Stimulated activated CD8-positive, alpha-beta memory T cell treated with anti-CD3 and anti-CD28 coated beads, Interleukin-15, amount 100 ng/mL, for 48 hours (primary cell): ENCODE data around the gene ENAH.

ENCODE experiments used
- DNase-seq, 2 donors: peaks; one replicate each; pipeline ENCODE4 v3.0.0-alpha.2; 2020; ENCODE audit warnings: low read depth in 2 of 2

The ENAH gene

DNA sequence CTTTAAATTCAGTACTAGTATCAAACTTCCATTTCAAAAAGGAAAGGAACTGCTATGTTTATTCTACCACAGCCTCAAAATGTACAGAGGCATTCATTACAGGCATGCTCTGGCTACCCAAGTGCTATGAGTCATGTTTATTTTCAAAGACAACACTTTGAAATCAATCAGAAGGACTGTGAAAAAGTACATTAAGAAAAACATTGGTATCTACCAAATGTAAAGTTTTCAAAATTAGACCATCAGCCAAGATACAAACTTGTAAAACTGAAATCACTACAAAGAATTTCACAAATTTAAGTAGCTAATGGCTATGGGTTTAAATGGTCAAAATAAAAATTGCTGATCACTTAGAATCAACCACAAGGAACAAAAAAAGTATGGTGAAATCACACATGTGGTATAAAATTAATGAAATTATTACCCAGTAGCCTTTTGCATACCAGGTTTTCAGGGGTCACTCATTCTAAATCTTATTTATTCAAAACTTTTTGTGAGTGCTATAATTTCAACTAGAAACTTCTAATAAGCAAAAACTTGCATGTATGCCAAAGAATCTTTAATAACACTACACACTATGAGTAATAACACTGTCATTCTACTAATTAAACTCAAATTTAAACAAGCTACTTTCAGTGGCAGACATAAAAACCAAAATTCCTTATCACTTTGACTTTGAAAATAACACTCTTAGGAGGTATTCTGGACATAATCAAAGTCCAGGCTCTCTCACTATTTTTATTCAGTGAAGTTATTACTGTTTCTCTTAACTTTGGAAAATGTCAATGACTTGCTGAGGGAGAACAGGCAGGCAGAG is 49.2 kb downstream of the ENAH start:
- DNase-seq, result no peak

DNA sequence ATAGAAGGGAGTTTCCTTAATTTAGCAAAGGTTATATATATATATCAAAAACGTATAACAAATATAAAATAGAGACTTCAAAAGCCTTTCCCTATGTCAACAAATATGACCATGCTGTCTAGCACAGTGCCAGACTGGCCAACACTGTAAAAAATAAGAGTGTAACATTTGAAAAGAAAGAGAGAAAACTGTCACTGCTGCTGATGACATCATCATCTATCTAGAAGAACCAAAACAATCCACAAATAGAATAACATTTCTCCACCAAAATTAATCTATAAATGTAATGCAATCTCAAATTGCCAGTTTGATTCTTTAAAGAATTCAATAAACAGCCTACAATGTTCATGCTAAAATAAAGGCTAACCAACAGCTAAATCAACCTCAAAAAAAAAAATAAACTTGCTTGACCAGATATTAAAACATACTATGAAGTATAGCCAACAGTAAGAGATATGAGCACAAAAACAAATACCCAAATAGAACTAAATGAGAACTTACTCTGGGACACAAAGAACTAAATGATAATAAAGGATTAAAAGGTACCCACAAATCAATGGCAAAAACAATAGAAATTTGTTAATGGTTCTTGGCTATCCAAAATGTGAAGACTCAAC is 50.2 kb downstream of the ENAH start:
- DNase-seq, result no peak

DNA sequence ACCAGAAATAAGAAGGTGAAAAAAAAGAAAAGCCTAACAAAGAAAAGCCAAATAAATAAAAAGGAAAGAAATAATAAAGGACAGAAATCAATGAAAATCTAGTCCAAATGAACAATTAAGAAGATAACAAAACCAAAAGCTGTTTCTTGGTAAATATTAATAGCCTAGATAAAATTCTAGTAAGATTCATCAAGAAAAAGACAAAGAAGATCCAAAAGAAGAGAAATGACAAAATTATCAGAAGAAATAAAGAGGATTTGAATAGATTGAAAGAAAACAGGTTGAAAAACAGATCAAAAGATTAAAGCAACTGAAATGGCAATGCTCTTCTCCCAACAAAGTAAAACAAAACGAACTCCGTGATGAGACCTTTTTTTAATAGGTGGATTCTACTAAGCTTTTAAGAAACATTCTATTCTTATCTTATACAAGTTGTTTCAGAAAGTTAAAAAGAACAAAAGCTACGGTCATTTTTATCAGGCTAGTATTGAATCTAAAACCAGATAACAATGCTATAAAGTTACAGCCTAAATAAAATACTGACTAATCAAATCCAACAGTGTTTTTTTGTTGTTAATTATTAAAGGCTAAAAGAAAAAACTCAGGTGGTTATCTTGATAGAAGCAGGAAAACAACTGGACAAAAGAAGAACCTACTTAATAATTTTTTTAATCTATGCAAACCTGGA is 50.9 kb downstream of the ENAH start:
- no peak for DNase-seq

DNA sequence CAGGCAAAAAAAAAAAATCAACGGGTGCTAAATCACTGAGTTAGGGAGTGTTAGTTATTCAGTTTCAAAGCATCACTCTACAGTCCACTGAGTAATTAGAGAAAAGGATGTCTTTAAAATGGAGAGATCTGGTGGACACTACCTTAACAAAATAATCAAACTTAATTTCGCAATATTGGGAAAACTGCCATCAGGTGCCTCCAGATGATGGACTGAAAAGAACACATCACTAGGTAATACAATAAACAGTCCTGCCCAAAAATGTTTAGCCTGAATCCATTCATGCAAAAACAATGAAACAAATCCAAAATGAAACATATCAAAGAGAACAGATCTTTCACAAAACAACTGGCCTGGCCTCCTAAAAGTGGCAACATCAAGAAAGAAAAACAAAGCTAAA is 54.1 kb downstream of the ENAH start:
- no peak for DNase-seq

DNA sequence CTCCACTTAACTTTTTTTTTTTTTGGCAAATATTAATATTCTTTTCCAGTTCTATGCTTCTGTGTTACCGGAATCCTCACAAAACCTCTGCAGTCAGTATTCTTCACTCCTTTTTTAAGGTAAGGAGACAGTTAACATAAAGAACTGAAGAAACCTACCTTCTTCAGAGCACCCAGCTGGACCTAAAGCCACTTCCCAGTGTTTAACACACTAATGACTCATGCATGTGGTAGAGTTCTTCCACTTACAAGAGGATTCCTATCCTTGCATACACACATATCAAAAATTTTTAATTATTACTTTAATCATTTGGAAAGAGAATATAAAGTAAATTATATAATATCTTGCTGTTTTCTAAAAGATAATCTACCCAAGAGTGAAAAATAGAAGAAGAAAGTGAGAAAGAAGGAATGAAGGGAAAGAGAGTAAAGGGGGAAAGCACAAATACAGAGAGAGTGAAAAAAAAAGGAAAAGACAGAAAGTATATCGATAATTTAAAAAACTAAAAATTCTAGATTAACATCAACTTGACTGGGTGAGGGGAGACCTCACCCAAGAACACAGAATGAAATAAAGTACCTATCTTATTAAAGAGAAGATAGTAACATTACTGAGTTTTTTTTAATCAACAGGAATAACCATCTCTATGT is 54.9 kb downstream of the ENAH start:
- no peak for DNase-seq

DNA sequence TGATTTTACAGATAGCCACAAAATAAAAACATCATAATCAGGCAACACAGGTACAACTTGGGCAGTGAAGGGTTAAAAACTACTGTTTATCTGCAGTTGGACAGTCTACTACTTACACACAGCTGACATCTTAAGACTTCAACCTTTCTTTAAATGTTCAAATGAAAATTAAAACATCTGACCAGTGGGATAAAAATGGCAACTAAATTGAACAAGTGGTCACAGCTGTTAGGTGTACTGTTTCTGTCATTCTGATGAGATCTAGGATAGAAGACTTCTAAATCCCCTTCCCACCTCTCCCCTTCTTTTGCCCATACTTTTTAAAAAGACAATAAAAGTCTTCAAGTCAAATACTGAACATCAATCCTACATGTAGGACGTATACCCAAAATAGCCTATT is 56.2 kb downstream of the ENAH start:
- DNase-seq, result no peak

DNA sequence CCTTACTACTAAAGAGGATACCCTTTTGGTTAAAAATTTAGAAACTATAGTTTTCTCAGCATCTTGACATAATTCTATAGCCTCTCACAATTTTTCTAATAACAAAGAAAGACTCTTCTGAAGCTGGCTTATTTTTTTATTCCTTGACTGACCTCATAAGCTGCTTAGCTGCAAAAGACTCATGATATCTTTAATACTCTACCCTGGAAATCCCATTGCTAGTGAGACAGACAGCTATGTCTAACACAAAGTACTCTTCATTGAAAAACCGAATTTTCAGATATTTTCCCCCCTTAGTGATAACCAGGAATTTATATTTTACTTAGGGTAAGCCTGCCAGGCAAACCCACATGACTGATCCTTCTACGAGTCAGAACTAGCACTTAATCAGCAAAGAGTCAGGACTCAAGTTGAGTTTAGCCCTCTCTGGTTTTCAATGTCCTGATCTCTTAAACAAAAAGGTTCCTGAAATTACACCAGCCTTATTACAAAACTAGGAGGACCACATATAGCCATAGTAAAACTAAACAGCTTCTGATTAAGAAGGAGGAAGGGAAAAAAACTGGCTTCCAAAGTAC is 56.9 kb downstream of the ENAH start:
- no peak for DNase-seq

DNA sequence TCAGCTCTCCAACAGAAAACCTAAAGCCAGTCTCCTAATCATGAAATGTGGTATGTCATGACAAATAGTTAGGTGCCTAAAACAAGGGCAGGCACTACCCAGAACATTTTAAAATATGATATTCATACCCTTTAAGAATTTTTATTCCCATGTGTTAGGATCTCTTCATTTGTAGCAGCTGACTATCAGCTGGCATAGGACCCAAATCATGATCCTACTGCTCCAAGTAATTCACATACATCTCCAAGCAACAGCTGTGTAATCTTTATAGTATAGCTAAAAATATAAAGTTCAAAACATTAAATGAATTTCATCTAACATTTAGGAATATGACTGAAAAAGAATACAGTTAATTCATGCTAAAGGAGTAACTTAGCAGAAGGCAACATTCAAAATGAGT is 57.5 kb downstream of the ENAH start:
- DNase-seq, result no peak

DNA sequence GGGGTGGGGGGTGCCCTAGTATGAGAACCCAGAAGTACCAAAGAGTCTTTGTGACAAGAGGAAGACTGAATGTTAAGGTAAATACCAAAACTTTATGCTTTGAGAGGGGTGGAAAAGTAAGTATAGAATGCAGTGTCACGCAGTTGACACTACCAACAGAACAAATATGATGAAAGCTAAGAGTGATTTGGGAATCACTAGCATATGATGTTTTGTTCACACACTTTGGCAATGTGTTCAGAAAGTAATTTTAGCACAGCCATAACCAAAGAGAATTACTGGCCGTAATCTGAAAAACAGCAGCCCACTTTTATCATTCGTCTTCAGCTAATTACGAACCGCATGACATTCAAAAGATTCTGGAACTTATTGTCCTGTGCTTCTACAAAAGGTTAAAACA is 59.5 kb downstream of the ENAH start:
- DNase-seq, result no peak

DNA sequence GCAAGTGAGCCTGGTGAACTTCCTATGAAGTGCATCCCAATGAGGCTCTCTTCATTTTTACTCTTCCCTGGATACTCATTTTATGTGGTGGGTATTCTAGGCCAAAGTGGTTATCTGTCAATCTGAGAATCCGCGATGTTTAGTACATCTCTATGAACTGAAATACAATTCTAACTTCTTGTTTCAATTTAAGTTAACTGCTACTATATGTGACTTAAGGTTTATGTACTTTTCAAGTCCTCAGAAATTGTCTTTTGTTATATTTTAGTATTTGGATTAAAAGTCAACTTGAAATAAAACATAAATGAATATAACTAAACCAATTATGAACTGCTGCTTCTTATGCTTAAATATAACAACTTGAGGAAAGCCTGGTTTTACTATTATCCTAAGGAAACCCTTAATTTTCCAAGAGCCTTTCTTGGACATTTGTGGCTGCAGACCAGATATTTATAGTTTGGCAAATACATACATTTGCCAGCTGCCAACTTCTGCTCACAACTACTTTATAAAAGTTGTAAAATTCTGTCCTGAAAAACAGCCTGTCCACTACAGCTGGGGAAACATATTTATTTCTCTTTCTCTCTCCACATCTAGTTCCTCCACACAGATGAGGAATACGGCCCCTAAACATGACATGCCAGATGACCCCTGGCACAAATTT is 60.4 kb downstream of the ENAH start:
- DNase-seq, result no peak

DNA sequence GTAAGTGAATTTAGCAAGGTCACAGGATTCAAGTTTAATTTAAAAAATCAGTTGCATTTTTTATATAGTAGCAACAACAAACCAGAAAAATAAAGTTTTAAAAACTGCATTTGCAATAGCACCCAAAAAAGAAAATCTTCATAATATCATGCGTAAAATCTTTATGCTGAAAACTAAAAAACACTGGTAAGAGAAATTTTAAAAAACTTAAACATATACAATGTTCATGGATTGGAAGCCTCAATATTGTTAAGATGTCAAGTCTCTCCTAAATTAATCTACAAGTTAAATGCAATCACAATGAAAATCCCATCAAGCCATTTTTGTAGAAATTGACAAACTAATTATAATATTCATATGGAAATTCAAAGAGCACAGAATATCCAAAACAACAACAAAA is 65.6 kb downstream of the ENAH start:
- no peak for DNase-seq

DNA sequence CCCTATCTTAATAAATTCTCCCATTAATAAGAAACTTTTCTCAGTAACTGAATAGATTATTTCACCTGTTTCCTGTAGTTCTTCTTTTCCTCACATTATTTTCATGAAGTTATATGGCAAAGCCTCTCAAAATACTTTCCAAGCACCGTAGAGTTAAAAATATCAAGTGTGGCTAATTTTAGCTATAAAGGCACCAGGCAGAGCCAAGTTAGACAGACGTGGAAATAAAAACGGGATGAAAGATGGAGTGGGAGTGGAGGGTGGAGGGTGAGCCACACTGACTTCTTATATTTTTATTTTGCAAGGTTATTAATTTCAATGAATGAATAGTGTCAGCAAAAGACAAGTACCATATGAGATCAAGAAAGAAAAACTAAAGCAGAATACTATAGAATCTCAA is 71.7 kb downstream of the ENAH start:
- DNase-seq, result no peak

DNA sequence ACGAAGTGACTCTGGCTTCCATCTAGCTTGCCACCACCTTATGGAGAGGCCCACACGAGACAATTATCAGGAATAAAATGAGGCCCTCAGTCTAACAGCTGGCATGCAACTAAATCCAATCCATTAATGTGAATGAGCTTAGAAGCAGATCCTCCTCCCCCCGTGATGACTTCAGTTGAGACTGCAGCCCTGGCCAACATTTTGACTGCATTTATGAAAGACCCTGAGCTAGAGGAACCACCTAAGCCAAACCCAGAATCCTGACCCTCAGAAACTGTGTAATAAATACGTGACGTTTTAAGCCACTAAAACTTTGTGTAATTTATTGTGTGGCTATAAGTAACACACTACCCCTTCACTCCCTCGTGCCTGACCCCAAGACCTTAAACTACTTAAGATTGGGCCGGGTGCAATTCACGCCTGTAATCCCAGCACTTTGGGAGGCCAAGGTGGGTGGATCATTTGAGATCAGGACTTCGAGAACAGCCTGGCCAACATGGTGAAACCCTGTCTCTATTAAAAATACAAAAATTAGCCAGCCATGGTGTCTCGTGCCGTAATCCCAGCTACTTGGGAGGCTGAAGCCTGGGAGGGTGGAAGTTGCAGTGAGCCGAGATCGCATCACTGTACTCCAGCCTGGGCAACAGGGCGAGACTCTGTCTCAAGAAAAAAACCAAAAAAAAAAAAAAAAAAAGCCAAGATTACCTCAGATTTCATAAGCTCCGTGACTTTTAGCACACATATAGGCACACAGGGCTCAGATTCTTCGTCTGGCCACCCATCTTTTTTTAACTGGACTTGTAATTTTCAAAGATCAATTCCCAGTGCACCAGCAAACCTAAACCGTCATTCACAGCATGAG is 72.5 kb downstream of the ENAH start:
- DNase-seq, result no peak

DNA sequence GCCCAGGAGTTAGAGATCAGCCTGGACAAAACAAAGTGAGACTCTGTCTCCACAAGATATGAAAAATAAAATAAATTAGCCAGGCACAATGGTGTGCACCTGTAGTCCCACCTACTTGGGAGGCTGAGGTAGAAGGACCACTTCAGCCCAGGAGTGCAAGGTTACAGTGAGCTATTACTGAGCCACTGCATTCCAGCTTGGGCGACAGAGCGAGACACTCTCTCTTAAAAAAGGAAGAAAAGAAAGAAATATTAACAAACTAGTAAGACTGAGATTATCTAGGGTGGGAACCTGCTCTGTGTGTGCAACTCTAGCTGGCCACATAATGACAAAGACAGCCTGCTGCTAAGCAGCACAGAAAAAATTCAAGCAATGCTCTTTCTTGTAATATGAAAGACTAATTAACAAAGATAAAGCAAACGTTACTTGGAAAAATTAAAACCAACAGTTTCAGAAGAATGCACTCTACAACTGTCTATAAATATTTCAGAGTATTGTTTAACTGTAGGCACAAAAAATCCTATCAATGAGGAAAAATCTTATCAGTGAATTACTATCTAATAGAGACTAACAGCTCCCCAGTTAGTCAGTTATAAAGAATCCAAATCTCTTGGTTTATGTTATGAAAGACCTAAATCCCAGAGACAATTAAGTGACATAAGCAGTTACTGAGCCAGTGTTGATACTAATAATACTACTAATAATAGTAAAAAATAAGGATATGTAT is 74.5 kb downstream of the ENAH start:
- DNase-seq, result no peak

DNA sequence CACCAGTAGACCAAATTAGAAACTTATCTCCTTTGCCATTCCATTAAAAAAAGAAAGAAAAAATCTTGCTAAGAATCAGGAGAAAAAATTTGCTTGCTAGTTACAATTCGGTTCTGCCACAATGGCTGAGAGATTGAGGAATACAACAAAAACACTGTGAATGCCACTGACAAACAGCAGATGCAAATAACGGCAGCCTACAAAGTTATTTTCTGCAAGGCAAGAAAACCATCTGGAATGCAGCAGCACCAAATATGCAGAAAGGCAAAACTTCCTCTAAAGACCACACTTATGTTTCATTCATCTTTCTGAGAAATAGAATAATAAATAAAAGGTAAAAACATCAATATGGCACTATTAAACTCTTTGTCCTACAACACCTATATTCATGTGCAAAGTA is 75.7 kb downstream of the ENAH start:
- DNase-seq, result no peak

DNA sequence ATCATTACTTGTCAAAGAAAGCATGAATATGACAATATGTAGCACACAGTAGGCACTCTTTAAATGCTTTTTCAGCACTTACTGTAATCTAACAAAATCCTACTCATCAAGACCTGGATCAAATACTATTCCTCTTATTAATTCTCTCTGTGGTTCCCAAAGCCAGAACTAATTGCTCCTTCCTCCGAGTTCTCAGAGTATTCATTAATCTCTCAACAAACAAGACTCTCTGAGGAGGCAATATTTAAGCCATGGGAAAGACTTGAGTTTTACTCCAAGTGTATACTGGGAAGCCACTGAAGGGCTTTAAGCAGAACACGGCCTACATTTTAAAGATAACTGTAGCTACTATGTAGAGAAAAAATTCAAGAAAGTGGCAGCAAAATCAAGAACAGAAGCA is 79.7 kb downstream of the ENAH start:
- no peak for DNase-seq

DNA sequence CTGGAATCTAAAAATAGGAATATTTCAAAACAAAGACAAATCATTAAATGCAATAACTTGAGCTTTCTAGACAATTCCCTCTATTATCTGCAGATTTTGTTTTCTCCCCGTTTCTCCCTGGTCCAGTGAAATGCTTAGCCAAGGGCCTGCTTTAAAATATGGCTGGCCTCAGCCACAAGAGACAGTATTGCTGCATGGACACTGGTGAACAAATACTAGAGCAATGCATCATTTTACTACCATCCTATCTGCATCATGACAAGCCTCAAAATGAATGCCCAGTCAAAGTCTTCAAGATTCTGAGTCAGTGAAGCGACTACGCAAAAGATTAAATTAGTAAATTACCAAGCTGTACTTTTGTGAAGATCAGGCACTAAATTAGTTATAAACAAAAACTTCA is 80.5 kb downstream of the ENAH start:
- DNase-seq, result no peak

DNA sequence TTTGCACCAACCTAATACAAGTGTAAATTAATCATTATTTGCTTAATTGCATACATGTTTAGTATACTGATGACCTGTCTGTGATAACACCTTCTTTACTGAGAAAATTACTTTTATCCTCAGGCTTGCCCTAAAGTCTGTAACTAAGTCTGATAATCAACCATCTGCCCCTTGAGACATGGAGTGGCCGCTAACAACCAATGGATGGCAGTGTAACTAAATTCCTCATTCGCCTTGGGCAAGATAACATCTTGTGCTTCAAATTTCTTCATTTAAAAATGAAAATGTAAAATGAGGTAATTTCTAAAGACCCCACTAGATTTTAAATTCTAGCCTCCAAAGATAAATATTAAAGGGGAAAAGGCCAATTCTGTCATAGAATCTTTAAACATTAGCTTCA is 85.1 kb downstream of the ENAH start:
- no peak for DNase-seq

DNA sequence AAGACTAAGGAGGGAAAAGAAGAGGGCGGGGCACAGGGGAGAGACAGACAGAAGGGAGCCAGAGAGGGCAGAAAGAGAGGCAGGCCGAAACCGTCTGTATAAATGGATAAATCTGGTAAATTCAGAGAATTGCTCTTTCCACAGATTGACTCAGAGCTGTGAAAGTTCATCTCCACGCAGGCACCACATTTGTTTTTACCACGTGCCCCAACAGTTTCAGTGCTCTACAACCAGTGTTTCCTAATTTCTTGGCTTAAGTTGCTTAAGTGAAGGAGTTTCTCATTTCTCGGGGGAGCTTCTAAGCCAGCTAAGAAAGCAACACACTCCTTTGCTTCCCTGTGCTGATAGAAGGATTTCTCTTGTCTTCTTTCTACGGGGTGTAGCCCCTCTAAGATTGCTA is 87.1 kb downstream of the ENAH start:
- DNase-seq, result no peak

DNA sequence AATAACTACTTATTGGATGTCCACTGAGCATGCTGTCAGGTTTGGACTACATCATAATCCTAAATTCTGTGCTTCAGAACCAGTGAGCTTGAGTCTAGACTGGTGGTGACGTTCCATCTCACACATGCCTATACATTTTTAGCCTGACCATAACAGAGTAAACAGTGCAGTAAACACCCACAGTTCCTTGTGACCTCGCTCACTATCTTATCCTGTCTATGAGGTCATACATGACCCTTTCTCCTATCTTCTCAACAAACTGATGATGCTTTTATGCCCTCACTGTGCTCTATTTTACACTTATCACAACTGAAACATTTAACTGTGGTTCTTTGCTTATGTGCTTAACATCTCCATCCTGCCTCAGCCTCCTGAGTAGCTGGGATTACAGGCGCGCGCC is 91.2 kb downstream of the ENAH start:
- DNase-seq, result no peak
